ENCODE measurements around the gene PDIA3.

DNA sequence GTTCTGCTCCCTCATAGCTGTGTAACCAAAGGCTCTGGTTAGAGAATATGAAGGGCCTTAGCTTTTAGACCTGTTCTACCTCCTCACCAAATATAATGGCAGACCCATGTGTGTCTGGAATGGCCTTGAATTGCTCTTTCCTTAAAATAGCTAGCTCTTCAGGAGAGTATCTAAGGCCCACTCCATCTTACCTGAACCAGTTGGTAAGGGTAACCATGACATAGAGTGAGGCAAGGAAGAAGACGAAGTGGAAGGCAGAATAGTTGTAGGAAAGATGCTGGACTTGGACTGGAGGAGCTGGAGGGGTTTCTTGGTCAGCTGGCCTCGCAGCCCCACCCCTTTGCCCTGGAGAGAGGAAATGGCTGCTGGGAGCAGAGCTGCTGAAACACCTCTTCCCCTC lies 49.0 kb downstream of the PDIA3 start:
- TF ChIP-seq POLR2A (IDR thresholded peaks at IDR 0.05) (no peak), CTCF (IDR thresholded peaks at IDR 0.05) (no peak)

Data from esophagus squamous epithelium (tissue), 4 donors.